Measurements from ENCODE around the gene KCTD17.
A peak's percentile ranks its signal among the peaks of the same experiment; 100 is the strongest.

KCTD17 gene, protein sequence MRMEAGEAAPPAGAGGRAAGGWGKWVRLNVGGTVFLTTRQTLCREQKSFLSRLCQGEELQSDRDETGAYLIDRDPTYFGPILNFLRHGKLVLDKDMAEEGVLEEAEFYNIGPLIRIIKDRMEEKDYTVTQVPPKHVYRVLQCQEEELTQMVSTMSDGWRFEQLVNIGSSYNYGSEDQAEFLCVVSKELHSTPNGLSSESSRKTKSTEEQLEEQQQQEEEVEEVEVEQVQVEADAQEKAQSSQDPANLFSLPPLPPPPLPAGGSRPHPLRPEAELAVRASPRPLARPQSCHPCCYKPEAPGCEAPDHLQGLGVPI

GRCh38 chr22:37051391-37052385 lies at the start of gene KCTD17:
KCTD17 (plus strand) TSS chr22:37051742; CDS start chr22:37051761, 19 bp downstream.
- peak; percentile 7 for DNase-seq

- DNase-seq, result no peak
Observed at GRCh38 chr22:37001826-37002225, 49.7 kb upstream of the KCTD17 start.

DNA sequence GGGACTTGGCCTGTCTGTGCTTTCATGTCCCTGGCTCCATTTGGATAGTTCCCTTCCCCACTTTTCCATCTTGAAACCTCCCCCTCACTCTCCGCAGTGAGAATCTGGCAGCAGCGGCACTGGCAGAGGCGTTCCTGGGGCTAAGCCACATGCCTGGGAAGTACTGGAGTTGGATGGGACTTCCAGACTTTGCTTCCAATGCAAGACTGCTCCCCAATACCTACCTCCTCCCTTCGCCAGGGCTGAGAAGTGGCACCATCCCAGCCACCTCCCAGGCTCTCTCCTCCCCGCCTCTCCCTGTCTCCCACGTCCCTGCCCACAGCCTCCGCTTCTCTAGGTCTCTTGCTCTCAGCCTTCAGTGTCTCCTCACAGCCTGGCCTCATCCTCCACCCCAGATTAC lies 48.9 kb upstream of the KCTD17 start:
- no peak for DNase-seq

- no peak for DNase-seq
Observed at GRCh38 chr22:37007651-37008050, 43.9 kb upstream of the KCTD17 start.

- DNase-seq, result no peak
Observed at GRCh38 chr22:37008365-37008764, 43.2 kb upstream of the KCTD17 start.

- no peak for DNase-seq
Observed at GRCh38 chr22:37009490-37009889, 42.1 kb upstream of the KCTD17 start.

GRCh38 chr22:37010174-37010573 lies 41.4 kb upstream of the KCTD17 start:
- no peak for DNase-seq

GRCh38 chr22:37010976-37011375 lies 40.6 kb upstream of the KCTD17 start:
- no peak for DNase-seq

GRCh38 chr22:37011472-37011871 lies 40.1 kb upstream of the KCTD17 start:
- no peak for DNase-seq

DNA sequence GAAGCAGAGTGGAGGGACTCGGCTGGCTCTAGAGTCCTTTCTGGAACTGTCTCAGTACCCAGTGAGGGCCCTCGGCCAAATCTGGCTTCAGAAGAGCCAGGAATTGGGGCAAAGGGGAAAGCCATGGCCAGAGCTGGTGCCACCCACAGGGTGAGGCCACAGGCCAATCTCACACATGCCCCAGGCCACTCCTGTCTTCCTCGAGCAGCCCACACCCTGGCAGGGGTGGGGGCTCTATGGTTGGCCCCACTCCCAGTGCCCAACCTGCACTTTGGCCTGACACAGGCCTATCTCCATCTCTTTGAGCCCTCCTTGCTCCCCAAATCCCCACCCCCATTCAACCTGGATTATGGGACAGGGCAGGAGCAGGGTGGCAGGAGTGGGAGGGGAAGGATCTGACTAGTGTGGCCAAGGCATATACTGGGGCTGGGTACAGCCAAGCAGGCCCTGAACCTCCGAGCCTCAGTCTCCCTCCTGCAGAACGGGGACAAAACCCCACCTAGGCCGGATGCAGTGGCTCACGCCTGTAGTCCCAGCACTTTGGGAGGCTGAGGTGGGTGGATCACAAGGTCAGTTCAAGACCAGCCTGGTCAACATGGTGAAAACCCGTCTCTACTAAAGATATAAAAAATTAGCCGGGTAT lies 39.2 kb upstream of the KCTD17 start:
- no peak for DNase-seq

- no peak for DNase-seq
Observed at GRCh38 chr22:37012956-37013355, 38.6 kb upstream of the KCTD17 start.

DNA sequence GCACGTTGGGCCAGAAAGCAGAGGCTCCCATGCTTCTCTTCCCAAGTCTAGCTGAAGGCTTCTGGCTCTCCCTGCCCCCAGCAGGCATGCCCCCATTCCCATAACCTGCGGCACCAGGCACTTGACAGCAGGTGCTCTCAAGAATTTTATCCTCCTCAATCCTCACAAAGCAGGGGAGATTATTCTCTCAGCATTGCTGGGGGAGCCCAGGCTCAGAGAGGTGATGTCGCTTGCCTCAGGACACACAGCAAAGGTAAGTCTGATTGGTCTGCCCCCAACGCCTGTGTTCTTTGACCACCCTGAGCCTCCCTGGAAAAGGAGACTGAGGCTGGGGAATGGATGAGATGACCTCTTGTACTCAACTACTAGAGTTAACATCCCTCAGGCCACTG lies 37.1 kb upstream of the KCTD17 start:
- no peak for DNase-seq

- no peak for DNase-seq
Observed at GRCh38 chr22:37014835-37015586, 36.5 kb upstream of the KCTD17 start.

- no peak for DNase-seq
Observed at GRCh38 chr22:37015587-37015878, 36.0 kb upstream of the KCTD17 start.

DNA sequence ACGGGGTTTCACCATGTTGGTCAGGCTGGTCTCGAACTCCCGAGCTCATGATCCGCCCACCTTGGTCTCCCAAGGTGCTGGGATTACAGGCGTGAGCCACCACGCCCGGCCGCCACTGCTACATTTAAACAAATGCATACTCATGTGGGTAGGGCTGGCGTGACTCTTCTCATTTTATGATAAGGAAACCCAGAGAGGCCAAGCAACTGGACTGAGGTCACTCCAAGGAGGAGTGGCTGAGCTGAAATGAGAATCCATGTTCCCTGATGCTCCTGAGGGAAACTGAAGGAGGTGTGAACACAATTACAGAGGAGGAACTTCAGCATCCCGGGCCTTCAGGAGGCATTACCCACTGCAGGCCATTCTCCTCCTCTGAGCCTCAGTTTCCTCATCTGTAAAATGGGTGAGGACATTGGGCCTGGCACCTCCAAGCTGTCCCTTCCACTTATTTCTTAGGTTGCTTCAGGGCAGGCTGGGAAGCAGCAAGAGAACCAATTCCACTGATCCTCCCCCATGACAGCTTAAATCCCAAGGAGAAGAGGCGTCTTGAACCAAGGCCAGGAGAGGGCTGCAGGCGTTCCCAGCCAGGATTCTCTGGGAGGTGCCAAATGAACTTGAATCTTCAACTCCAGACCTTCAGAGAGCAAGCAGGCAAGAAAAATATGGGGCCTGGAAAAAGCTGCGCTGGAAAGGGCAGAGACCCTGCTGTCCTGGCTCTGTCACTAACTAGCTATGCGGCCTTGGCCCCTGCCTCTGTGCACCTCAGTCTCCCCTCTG lies 35.2 kb upstream of the KCTD17 start:
- DNase-seq, result no peak

DNA sequence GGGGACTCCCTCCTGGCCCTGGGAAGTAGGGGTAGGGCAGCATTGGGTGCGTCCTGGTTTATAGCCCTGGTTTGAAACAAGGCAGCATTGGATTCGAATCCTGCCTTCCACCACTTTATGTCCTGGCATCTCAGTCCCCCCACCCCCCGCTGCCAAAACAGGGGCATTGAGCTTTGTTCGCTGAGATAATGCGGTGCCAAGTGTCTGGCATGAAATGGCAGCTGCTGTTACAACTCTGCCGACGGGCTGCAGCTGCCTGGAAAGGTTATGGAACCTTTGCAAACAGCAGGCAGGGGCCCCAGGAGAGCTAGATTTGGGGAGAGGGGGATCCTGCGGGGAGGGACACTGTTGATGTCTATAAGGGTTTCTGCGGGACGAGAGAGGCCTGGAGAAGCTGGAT lies 34.2 kb upstream of the KCTD17 start:
- DNase-seq, result no peak

- DNase-seq, result no peak
Observed at GRCh38 chr22:37018086-37018814, 33.3 kb upstream of the KCTD17 start.

DNA sequence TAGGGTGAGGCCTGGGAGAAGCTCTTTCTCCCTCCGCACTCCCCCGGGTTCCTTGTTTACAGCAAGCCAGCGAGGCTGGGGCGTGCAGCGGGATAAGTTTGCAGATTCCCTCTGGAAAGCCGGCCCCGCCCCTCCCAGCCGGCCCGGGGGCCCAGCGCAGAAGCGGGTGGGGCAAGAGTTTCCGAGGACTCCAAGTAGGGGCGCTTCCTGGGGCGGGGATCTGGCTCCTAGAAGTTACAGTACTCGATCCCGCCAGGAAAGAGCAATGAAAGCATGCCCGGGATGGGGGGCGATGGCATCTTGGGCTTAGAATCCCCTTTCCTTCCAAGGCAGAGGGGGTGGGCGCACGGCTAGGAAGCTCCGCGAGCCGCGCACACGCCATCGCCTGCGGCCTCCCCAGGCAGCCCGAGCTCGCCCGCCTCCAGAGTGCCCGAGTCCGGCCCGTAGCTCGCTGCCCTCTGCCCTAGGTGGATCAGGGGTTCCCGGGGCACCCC lies 32.7 kb upstream of the KCTD17 start:
- no peak for DNase-seq

GRCh38 chr22:37019309-37020191 lies 32.0 kb upstream of the KCTD17 start, which contains the start of the genes MPST and TST:
MPST (plus strand) TSS chr22:37019742; CDS start chr22:37019837, 95 bp downstream.
TST (minus strand) TSS chr22:37019447; CDS start chr22:37018732, 715 bp downstream.
- DNase-seq, result no peak

DNA sequence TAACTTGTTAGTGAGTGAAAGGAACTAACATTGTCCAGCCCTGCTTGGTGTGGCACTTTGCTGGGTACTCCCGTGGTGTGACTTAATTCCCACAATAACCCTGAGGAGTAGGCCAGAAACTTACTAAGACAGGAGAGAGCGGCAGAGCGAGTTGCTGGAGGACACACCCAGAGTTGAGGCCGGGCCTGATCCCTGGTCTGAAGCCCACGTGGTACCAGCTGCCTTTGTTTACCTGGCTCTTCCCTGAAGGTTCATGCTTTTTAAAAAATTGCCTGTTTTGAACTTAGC lies 31.4 kb upstream of the KCTD17 start:
- DNase-seq, result no peak

Measured in SHP77 treated with DMSO at 0.1 percent for 48 hours (cell line).